SJSA1 (cell line): ENCODE measurements around the gene LRGUK. TPM values are rescaled to one million over a fixed set of nuclear protein-coding genes. Genes with fewer than 3 reads are reported as not detected.
A peak's percentile ranks its signal among the peaks of the same experiment; 100 is the strongest.

Experiments used
- DNase-seq, 2 experiments: peaks; one replicate each; pipeline ENCODE4 v3.0.0-alpha.2; 2015 to 2020; ENCODE audit warnings: low spot score in 2 of 2, low read depth in 1 of 2
- H3K27ac ChIP-seq: fragments of 250-450 bp; sonication (Bioruptor Pico); 2 replicates; pipeline ENCODE4 v1.5.1; 2020; ENCODE audit warnings: mild to moderate bottlenecking, moderate library complexity
- H3K27me3 ChIP-seq: fragments of 250-450 bp; sonication (Bioruptor Pico); replicated peaks from 2 replicates; pipeline ENCODE4 v1.5.1; 2020; ENCODE audit warnings: mild to moderate bottlenecking, moderate library complexity
- H3K36me3 ChIP-seq: fragments of 250-450 bp; sonication (Bioruptor Pico); 2 replicates; pipeline ENCODE4 v1.5.1; 2020; ENCODE audit warnings: mild to moderate bottlenecking
- H3K4me1 ChIP-seq: fragments of 250-450 bp; sonication (Bioruptor Pico); replicated peaks from 2 replicates; pipeline ENCODE4 v1.6.1; 2021; ENCODE audit warnings: mild to moderate bottlenecking
- H3K4me3 ChIP-seq: fragments of 250-450 bp; sonication (Bioruptor Pico); 2 replicates; pipeline ENCODE4 v1.5.1; 2020; ENCODE audit warnings: mild to moderate bottlenecking
- H3K9me3 ChIP-seq: fragments of 250-450 bp; sonication (Bioruptor Pico); replicated peaks from 2 replicates; pipeline ENCODE4 v1.5.1; 2020; ENCODE audit warnings: mild to moderate bottlenecking
- total RNA-seq: library from RNA; depleted of rRNA; stranded (reverse); fragments of >200 nt; shearing (Covaris generic); gene quantifications from 2 replicates; pipeline ENCODE4 v1.2.3, GENCODE V29; 2014

The LRGUK gene
- total RNA-seq, 1 experiment from 2014 or later, result 0.05 TPM

DNA sequence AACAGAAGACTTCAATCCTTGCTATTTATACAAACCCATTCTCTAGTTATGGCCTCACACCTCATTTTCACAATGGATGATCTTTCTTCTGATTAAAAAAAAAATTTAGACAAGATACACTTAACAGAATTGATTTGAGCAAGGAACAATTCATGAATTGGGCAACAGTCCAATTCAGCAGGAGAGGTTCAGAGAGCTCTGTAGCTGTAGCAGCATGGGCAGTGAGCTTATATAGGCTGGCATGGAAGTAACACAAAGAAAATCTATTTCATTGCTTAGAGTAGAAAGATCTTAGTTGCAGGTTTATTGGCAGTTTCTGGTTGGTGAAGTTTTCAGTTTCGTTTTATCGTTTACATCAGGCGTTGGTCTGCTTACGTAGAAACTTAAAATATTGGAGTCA is 23.0 kb upstream of the LRGUK start:
- H3K27me3 ChIP-seq, result no peaks in the 10 kb centered on the region

GRCh38 chr7:134105841-134106240 is 21.3 kb upstream of the LRGUK start:
- Histone ChIP-seq H3K27ac (no peak overlapping the region), H3K36me3 (no peaks in the 10 kb centered on the region), H3K27me3 (no peaks in the 10 kb centered on the region), H3K4me3 (no peak overlapping the region), H3K4me1 (no peaks in the 10 kb centered on the region), H3K9me3 (no peaks in the 10 kb centered on the region; the same call in 1 of the 2 replicates)
- no peak for DNase-seq

More for the DNA sequence above, 23.0 kb upstream of the LRGUK start:
- H3K4me1 ChIP-seq, result no peaks in the 10 kb centered on the region
- H3K9me3 ChIP-seq, result no peaks in the 10 kb centered on the region; the same call in 1 of the 2 replicates
- H3K36me3 ChIP-seq, result no peaks in the 10 kb centered on the region
- no peak overlapping the region for H3K27ac ChIP-seq
- DNase-seq, result no peak
- no peak overlapping the region for H3K4me3 ChIP-seq

DNA sequence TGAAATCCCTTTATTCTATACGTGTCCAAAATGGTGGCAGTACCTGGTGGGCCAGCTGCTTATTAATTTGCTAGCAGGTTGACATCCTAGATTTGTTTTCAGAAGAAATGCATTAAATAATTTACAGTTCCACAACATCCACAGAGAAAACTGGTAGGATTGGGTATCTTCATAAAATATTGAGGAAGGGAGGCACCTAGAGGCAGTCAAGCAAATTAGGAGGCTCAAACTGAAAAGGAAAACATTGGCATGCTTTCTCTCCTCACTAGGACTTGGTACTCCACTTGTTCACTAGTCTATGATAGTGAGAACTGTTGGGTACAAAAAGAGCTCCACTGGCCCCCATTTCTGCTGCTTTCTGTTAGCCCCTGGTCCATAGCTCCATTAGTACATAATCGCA is 18.3 kb upstream of the LRGUK start:
- no peaks in the 10 kb centered on the region for H3K4me1 ChIP-seq
- no peaks in the 10 kb centered on the region for H3K36me3 ChIP-seq
- no peaks in the 10 kb centered on the region; the same call in 1 of the 2 replicates for H3K9me3 ChIP-seq
- no peaks in the 10 kb centered on the region for H3K27me3 ChIP-seq
- no peak overlapping the region for H3K4me3 ChIP-seq
- no peak overlapping the region for H3K27ac ChIP-seq
- no peak for DNase-seq

GRCh38 chr7:134113655-134114054 is 13.5 kb upstream of the LRGUK start:
- H3K4me1 ChIP-seq, result no peaks in the 10 kb centered on the region
- no peak overlapping the region for H3K4me3 ChIP-seq
- no peaks in the 10 kb centered on the region for H3K27me3 ChIP-seq
- no peak for DNase-seq
- no peaks in the 10 kb centered on the region for H3K9me3 ChIP-seq
- H3K36me3 ChIP-seq, result no peaks in the 10 kb centered on the region
- no peak overlapping the region for H3K27ac ChIP-seq

GRCh38 chr7:134114992-134115391 is 12.1 kb upstream of the LRGUK start:
- no peaks in the 10 kb centered on the region for H3K9me3 ChIP-seq
- no peak for DNase-seq
- H3K27ac ChIP-seq, result no peak overlapping the region
- no peaks in the 10 kb centered on the region for H3K27me3 ChIP-seq
- no peaks in the 10 kb centered on the region for H3K4me1 ChIP-seq
- no peak overlapping the region for H3K4me3 ChIP-seq
- H3K36me3 ChIP-seq, result no peaks in the 10 kb centered on the region

DNA sequence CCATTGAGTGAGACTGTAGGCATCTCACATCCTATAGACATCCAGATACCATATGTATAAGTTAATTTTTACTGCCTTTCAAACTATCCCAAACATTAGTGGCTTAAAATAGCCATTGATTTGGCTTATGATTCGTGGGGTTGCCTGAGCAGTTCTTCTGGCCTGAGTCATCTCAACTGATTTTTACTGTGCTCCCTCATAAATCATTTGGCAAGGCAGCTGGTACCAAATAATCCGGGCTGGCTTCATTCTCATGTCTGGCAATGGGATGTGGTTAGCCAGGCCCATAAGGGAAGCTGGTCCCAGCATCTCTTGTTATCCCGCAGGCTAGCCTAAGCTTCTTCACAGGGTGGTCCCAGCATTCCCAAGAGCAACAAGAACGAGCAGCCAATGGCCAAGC is 6.7 kb upstream of the LRGUK start:
- DNase-seq, result no peak
- Histone ChIP-seq H3K4me1 (no peaks in the 10 kb centered on the region), H3K27ac (no peak overlapping the region), H3K36me3 (no peaks in the 10 kb centered on the region), H3K27me3 (no peaks in the 10 kb centered on the region), H3K4me3 (no peak overlapping the region), H3K9me3 (no peaks in the 10 kb centered on the region)

DNA sequence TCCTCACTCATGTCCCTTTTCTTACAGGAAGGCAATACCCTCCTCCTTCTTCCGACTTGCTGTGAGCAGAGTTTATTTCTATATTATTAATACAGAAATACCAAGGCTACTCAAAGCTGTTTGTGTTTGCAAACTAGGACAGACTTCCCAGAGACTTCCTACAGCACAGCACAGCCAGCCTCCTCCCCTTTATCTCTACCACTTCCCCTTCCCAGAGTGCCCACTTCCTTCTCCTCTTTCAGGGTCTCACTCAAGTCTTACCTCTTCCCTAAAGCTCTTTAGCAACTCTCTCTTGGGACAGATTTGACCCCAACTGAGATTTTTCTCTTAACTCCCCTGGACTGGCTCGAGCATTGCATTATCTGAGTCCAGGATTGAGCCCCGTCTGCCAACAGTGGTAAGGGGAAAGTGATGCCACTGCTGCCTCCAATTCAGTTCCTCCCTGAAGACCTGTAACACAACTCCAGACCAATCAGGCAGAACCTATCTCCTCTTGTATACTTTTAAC is 5.5 kb upstream of the LRGUK start:
- no peaks in the 10 kb centered on the region for H3K9me3 ChIP-seq
- H3K36me3 ChIP-seq, result no peaks in the 10 kb centered on the region
- H3K4me1 ChIP-seq, result no peaks in the 10 kb centered on the region
- no peak for DNase-seq
- no peaks in the 10 kb centered on the region for H3K27me3 ChIP-seq
- no peak overlapping the region for H3K4me3 ChIP-seq
- no peak overlapping the region for H3K27ac ChIP-seq

DNA sequence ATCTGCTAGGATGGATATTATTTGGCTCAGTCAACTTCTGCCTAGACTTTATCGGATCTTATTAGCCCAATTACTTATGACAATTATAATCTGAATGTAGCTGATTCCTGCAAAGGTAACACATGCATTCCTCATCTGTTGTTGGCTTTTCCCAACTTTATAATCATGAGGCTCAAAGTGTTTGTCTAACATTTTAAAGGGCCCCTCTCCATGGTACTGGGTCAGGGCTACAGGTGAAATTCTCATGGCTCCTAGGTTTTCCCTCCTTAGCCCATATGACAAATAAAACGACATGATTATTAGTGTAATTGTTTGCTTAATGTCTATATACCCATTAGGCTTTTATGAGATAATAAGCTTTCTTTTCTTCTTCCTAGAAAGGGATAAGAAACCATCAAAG is 4.2 kb upstream of the LRGUK start:
- Histone ChIP-seq H3K9me3 (no peaks in the 10 kb centered on the region), H3K4me3 (no peak overlapping the region), H3K27me3 (0 out of 2 replicates have a peak, but pooled peaks cover 6% of the 10 kb centered on the region), H3K27ac (no peak overlapping the region), H3K36me3 (no peaks in the 10 kb centered on the region), H3K4me1 (no peaks in the 10 kb centered on the region)
- no peak for DNase-seq

DNA sequence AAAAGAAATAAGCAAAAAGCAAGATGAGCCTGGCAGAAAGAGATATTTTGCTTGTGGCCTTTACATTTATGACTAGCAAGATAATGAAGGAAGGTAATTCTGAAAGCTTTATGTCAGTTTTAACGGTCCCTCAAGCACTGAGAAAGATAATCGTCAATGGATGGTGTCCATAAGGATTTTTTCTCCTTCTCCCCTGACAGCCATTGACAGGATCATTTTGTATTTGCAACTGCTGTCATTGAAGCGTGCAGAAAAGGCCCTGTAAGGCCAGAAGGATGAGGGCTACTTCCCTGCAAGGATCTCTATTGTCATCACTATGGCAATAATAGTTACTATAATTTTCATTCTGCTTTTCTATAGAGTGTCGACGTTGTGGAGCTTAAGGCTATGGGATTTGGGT is 994 bp upstream of the LRGUK start:
- no peak for DNase-seq
- Histone ChIP-seq H3K4me1 (no peaks in the 10 kb centered on the region), H3K36me3 (no peaks in the 10 kb centered on the region), H3K9me3 (no peaks in the 10 kb centered on the region), H3K27me3 (peaks cover 15% of the 10 kb centered on the region), H3K4me3 (no peak overlapping the region), H3K27ac (no peak overlapping the region)

GRCh38 chr7:134126596-134126965 is 559 bp upstream of the LRGUK start:
- no peak for DNase-seq
- H3K27me3 ChIP-seq, result peaks cover 15% of the 10 kb centered on the region
- no peaks in the 10 kb centered on the region for H3K36me3 ChIP-seq
- H3K4me3 ChIP-seq, result no peak overlapping the region
- H3K9me3 ChIP-seq, result no peaks in the 10 kb centered on the region
- no peak overlapping the region for H3K27ac ChIP-seq
- H3K4me1 ChIP-seq, result no peaks in the 10 kb centered on the region

GRCh38 chr7:134128829-134129228 is 1.7 kb downstream of the LRGUK start:
- Histone ChIP-seq H3K27me3 (peaks cover 15% of the 10 kb centered on the region), H3K9me3 (no peaks in the 10 kb centered on the region), H3K4me1 (no peaks in the 10 kb centered on the region), H3K36me3 (no peaks in the 10 kb centered on the region), H3K27ac (no peak overlapping the region), H3K4me3 (no peak overlapping the region)
- DNase-seq, result no peak

DNA sequence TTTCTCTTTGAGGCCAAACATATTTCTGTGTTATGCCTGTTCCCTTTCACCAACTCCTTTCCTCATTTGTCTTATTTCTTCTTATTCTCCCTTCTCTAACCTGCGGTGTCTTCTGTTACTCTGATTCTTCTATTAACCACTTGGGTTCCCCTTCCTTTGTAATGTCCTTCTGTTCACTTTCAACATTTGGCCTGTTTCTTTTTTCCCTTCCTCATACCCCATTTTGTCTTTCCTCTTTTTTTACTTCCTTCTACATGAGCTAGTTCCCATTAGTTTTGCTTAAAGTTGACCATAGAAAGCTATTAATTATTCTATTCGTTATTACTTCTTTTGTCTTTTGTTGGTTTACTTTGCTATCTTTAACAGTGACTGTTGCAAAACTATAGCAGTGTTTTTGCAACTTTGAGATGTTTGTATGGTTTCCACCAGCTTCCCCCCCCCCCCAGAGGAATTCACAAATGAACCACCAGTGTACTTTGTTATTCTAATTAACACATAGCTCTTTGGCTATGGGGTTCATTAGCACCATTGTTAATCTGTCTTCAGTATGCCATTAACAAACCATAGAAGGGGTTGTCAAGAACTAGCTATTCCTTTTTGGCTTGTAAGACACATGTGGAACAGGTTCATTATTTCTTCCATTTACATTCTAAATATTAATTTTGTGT is 2.9 kb downstream of the LRGUK start:
- no peak for DNase-seq
- Histone ChIP-seq H3K27me3 (peaks cover 20% of the 10 kb centered on the region), H3K4me3 (no peak overlapping the region), H3K27ac (no peak overlapping the region), H3K4me1 (no peaks in the 10 kb centered on the region), H3K36me3 (no peaks in the 10 kb centered on the region), H3K9me3 (no peaks in the 10 kb centered on the region)

DNA sequence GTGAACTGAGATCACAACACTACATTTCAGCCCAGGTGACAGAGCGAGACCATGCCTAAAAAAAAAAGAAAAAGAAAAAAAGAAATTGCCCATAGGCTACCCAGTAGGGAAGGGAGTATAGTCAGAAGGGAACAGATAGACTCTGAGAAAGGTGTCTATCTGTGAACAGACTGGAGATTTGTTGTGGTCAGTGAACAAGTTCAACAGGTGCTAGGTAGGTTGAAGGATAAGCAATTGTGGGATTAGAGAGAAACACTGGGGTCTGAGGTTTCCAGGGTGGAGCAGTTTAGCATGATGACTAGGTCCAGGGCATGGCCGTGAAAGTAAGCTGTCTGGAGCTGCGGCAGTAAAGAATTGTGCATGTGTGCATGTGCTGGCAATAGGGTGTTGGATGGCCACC is 6.9 kb downstream of the LRGUK start:
- Histone ChIP-seq H3K9me3 (no peaks in the 10 kb centered on the region), H3K36me3 (no peaks in the 10 kb centered on the region), H3K27ac (no peak overlapping the region), H3K27me3 (peaks cover 14% of the 10 kb centered on the region), H3K4me1 (no peaks in the 10 kb centered on the region), H3K4me3 (no peak overlapping the region)
- DNase-seq, result no peak

DNA sequence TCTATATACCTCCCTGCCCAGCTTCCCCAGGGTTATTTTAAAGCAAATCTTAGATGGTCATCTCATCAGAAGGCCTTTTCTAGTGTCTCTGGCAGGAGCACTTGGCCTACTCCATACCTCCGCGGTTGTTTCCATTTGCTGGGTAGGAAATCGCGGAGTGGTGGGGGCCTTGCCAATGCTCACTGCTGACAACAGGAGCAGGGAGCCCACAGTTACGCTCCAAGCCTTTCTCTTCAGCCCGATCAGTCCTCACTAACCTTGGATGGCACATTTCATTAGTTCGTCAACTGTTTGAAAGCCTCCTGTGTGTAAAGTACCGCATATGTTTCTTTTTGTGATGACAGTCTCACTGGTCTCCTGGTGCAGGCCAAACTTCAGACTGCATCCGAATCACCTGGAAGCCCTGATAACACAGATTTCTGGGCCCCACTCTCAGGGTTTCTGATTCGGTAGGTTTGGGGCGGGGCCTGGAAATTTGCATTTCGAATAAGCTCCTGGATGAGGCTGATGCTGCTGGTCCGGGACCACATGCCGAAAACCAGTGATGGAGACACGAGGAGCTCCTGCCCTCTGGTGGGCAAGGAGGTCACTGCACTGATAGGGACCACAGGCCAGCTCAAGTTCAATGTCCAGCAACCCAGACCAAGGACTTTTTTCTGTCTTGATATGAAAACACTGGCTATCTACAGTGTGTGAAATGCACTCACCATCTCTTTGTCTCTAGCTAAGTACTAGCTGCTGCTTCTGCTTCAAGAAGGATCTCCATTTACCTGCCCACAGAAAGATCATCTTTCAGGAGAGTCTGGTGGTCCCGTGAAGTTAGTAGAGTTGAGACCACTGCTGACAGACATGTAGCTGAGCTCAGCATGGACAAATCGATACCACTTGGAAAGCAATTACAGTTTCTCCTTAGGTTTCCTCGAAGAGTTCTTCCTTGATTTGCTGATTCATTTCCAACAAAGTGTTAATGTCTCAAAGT is 14.0 kb downstream of the LRGUK start:
- no peak overlapping the region for H3K4me3 ChIP-seq
- no peak overlapping the region for H3K27ac ChIP-seq
- H3K9me3 ChIP-seq, result no peaks in the 10 kb centered on the region
- no peaks in the 10 kb centered on the region for H3K27me3 ChIP-seq
- H3K4me1 ChIP-seq, result no peaks in the 10 kb centered on the region
- no peaks in the 10 kb centered on the region for H3K36me3 ChIP-seq
- DNase-seq, result peak; percentile 34 to 57
